Keratinocyte (primary cell): ENCODE measurements around the gene ENKD1. TPM values are rescaled to one million over a fixed set of nuclear protein-coding genes. Genes with fewer than 3 reads are reported as not detected.

Experiments
- DNase-seq: peaks from one replicate; pipeline ENCODE4 v3.0.0-alpha.2; 2011; ENCODE audit warnings: low read depth, missing footprints, low spot score
- FAIRE-seq: peaks from 2 replicates; lab custom pipeline; 2011; peaks lifted over from hg19 to GRCh38; lab: Jason Lieb, UNC
- H2AFZ ChIP-seq: 2 replicates; pipeline ENCODE4 v1.6.0; 2012; ENCODE audit warnings: low read length, control low read depth, inconsistent platforms; ENCODE audit not compliant: control insufficient read depth
- H3K27ac ChIP-seq: 2 replicates; pipeline ENCODE4 v1.5.1; 2011; ENCODE audit warnings: low read length; ENCODE audit not compliant: control insufficient read depth, insufficient read depth
- H3K27me3 ChIP-seq: 3 replicates; pipeline ENCODE4 v1.6.0; 2011; ENCODE audit warnings: low read length; ENCODE audit not compliant: control insufficient read depth, insufficient read depth; ENCODE audit errors: extremely low read depth
- H3K36me3 ChIP-seq, 2 experiments: 2 replicates in 1 of 2; 3 replicates in 1 of 2; pipeline ENCODE4 v1.5.1; 2011; ENCODE audit warnings: low read length in 2 of 2, mild to moderate bottlenecking in 1 of 2; ENCODE audit not compliant: control insufficient read depth in 2 of 2, insufficient read depth in 2 of 2; ENCODE audit errors: extremely low read depth in 1 of 2
- H3K4me1 ChIP-seq: 3 replicates; pipeline ENCODE4 v1.5.1; 2011; ENCODE audit warnings: low read length; ENCODE audit not compliant: control insufficient read depth, insufficient read depth; ENCODE audit errors: extremely low read depth
- H3K4me2 ChIP-seq: 3 replicates; pipeline ENCODE4 v1.6.0; 2011; ENCODE audit warnings: low read depth, low read length; ENCODE audit not compliant: control insufficient read depth, insufficient read depth; ENCODE audit errors: extremely low read depth
- H3K4me3 ChIP-seq, 3 experiments: fragments of 200-600 bp in 1 of 3; sonication (generic) in 1 of 3; 2 replicates in 2 of 3; 3 replicates in 1 of 3; pipeline ENCODE4 v1.5.1; 2011 to 2016; ENCODE audit warnings: low read length in 3 of 3, mild to moderate bottlenecking in 3 of 3, control low read depth in 2 of 3, inconsistent platforms in 1 of 3, low read depth in 1 of 3, mixed read lengths in 1 of 3, mixed run types in 1 of 3, moderate library complexity in 1 of 3; ENCODE audit not compliant: control insufficient read depth in 2 of 3, insufficient read depth in 2 of 3; ENCODE audit errors: extremely low read depth in 1 of 3
- H3K79me2 ChIP-seq: 2 replicates; pipeline ENCODE4 v1.6.0; 2012; ENCODE audit warnings: low read length; ENCODE audit not compliant: control insufficient read depth, insufficient read depth
- H3K9ac ChIP-seq: 3 replicates; pipeline ENCODE4 v1.6.0; 2011; ENCODE audit warnings: low read length; ENCODE audit not compliant: control insufficient read depth, insufficient read depth; ENCODE audit errors: extremely low read depth
- H3K9me1 ChIP-seq: 3 replicates; pipeline ENCODE4 v1.6.0; 2011; ENCODE audit warnings: low read length; ENCODE audit not compliant: control insufficient read depth, insufficient read depth; ENCODE audit errors: extremely low read depth
- H3K9me3 ChIP-seq: 2 replicates; pipeline ENCODE4 v1.5.1; 2012; ENCODE audit warnings: low read depth, low read length; ENCODE audit not compliant: control insufficient read depth
- H4K20me1 ChIP-seq: 3 replicates; pipeline ENCODE4 v1.6.0; 2011; ENCODE audit warnings: low read length; ENCODE audit not compliant: control insufficient read depth, insufficient read depth; ENCODE audit errors: extremely low read depth
- EZH2 ChIP-seq: IDR thresholded peaks from one replicate; pipeline ENCODE4 v1.6.1; 2012; ENCODE audit warnings: inconsistent platforms, mild to moderate bottlenecking, low read length, moderate library complexity
- dilution Hi-C: fragments of 300-500 bp; cut with MboI; formaldehyde crosslinking; loops from one replicate; pipeline ENCODE4 v1.7.0; 2020; ENCODE audit warnings: low sequenced_read_pairs; ENCODE audit not compliant: extremely low pct_ligation_motif_present
- polyA plus RNA-seq, 5 experiments: library from polyadenylated mRNA; depleted of rRNA in 3 of 5; stranded (reverse) in 3 of 5; stranded (forward) in 1 of 5; unstranded in 1 of 5; fragments of >200 nt; gene quantifications; 1 replicate in 1 of 5; 2 replicates in 3 of 5; 3 replicates in 1 of 5; pipeline versions ENCODE4 v1.2.1 to v1.2.3, GENCODE V29; 2011 to 2012; ENCODE audit warnings: missing spikeins in 2 of 5, low read depth in 1 of 5, low replicate concordance in 1 of 5
- TF ChIP-seq, protein P1 (sequence below), 3 experiments: IDR thresholded peaks in 1 of 3; conservative IDR thresholded peaks in 1 of 3; optimal IDR thresholded peaks in 1 of 3; 2 replicates in 2 of 3; 3 replicates in 1 of 3; pipeline versions ENCODE3 to v1.5.1; 2011; ENCODE audit warnings: low read length in 3 of 3, mild to moderate bottlenecking in 3 of 3, moderate library complexity in 2 of 3, control low read depth in 1 of 3, inconsistent platforms in 1 of 3; ENCODE audit not compliant: insufficient read depth in 2 of 3; ENCODE audit errors: extremely low read depth in 1 of 3

The ENKD1 gene
- polyA plus RNA-seq, 1 donor (not counting 4 experiments of a cell fraction or from before 2014, with no cell fraction given) = 4.4 TPM

DNA sequence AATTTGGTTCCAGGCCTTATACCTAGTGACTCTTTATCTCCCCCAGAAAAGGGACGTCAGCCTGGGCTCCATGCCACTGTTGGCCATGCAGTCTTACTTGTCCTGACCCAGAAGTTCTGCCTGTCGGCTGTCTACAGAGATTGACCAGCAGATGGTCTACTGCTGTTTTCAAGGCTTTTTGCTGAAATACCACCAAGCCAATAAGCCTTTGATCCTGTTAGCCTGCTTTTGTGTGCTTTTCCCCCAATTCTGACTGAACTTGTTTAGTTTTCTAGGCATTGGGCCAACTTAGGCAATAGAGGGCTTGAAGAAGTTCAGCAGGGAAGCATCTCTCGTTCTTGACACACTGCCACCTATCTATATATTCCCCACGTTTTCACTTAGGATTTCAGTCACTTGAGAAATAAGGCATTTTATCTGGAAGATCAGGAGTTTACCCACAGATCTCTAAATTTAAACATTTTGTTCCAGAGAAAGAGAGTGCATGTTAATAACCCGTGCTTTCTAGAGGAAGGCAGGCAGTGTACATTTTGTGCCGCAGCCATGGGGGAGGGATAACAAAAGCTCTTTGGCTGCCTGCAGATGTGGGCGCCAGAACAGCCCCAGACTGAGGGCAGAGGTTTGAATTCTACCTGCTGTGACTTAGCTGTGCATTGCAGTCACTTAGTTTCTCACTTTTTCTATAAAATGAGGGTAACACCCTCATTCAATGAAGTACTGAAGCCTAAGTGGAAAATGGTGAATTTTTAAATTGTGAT lies 34.0 kb downstream of the ENKD1 start:
- Histone ChIP-seq H3K4me1 (no peaks in the 10 kb centered on the region), H2AFZ (no peak overlapping the region), H3K79me2 (no peaks in the 10 kb centered on the region), H3K4me3 (no peak overlapping the region), H3K4me2 (no peak overlapping the region), H4K20me1 (no peaks in the 10 kb centered on the region), H3K9me1 (no peaks in the 10 kb centered on the region), H3K36me3 (peaks cover 18 to 32% of the 10 kb centered on the region in 2 experiments), H3K27ac (no peak overlapping the region), H3K9me3 (no peaks in the 10 kb centered on the region), H3K27me3 (no peaks in the 10 kb centered on the region), H3K9ac (no peak overlapping the region)
- FAIRE-seq (no peak), DNase-seq (no peak)
- TF ChIP-seq, protein P1, sequence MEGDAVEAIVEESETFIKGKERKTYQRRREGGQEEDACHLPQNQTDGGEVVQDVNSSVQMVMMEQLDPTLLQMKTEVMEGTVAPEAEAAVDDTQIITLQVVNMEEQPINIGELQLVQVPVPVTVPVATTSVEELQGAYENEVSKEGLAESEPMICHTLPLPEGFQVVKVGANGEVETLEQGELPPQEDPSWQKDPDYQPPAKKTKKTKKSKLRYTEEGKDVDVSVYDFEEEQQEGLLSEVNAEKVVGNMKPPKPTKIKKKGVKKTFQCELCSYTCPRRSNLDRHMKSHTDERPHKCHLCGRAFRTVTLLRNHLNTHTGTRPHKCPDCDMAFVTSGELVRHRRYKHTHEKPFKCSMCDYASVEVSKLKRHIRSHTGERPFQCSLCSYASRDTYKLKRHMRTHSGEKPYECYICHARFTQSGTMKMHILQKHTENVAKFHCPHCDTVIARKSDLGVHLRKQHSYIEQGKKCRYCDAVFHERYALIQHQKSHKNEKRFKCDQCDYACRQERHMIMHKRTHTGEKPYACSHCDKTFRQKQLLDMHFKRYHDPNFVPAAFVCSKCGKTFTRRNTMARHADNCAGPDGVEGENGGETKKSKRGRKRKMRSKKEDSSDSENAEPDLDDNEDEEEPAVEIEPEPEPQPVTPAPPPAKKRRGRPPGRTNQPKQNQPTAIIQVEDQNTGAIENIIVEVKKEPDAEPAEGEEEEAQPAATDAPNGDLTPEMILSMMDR (optimal IDR thresholded peaks at IDR 0.05 in 1 of 3, IDR thresholded peaks at IDR 0.05 in 1 of 3, conservative IDR thresholded peaks at IDR 0.05 in 1 of 3; ENCODE audit: extremely low read depth in 1 of 3, insufficient read depth in 2 of 3, low read length in 3 of 3) = no peak
- no peak for TF ChIP-seq EZH2
- dilution Hi-C loops = no loop called here

DNA sequence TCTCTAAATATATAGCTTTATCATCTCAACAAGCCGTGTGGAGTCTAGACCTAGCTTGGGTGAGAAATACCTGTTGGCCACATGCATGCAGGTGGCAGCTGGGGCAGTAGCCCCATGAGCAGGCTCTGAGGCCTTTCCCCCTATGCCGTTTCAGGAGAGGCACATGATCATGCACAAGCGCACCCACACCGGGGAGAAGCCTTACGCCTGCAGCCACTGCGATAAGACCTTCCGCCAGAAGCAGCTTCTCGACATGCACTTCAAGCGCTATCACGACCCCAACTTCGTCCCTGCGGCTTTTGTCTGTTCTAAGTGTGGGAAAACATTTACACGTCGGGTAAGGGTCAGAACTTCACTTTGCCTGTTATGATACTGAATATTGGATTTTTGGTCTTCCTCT lies 38.3 kb downstream of the ENKD1 start:
- dilution Hi-C loops = no loop called here
- DNase-seq = no peak
- Histone ChIP-seq H3K4me2 (no peak overlapping the region), H3K4me1 (no peaks in the 10 kb centered on the region), H4K20me1 (peaks cover 2% of the 10 kb centered on the region), H3K9me1 (no peaks in the 10 kb centered on the region), H3K36me3 (peaks cover 25 to 30% of the 10 kb centered on the region in 2 experiments), H3K9ac (no peak overlapping the region), H3K79me2 (no peaks in the 10 kb centered on the region), H2AFZ (no peak overlapping the region), H3K9me3 (no peaks in the 10 kb centered on the region), H3K27me3 (no peaks in the 10 kb centered on the region), H3K27ac (no peak overlapping the region), H3K4me3 (no peak overlapping the region)
- no peak for FAIRE-seq
- TF ChIP-seq, protein P1 (optimal IDR thresholded peaks at IDR 0.05 in 1 of 3, IDR thresholded peaks at IDR 0.05 in 1 of 3, conservative IDR thresholded peaks at IDR 0.05 in 1 of 3; ENCODE audit: extremely low read depth in 1 of 3, insufficient read depth in 2 of 3, low read length in 3 of 3) = no peak
- TF ChIP-seq EZH2 = no peak
